Tibial nerve (tissue), 4 donors: ENCODE results near the gene OR2F1. TPM values are rescaled to one million over a fixed set of nuclear protein-coding genes. Genes with fewer than 3 reads are reported as not detected.

ENCODE experiments used
- DNase-seq, 2 donors: peaks; one replicate each; pipeline ENCODE4 v3.0.0-alpha.2; 2019; ENCODE audit warnings: low spot score in 2 of 2
- H3K27ac ChIP-seq, 4 donors: fragments of 200-600 bp; sonication (generic) in 3 of 4; one replicate each; pipeline ENCODE4 v1.5.1; 2017 to 2019; ENCODE audit warnings: mild to moderate bottlenecking in 1 of 4
- H3K27me3 ChIP-seq, 2 donors: fragments of 200-600 bp; sonication (generic) in 1 of 2; one replicate each; pipeline versions ENCODE4 v1.5.1 to v1.6.0; 2017 to 2019
- H3K36me3 ChIP-seq, 3 donors: fragments of 200-600 bp; sonication (generic); one replicate each; pipeline ENCODE4 v1.5.1; 2018 to 2019
- H3K4me1 ChIP-seq, 4 donors: fragments of 200-600 bp; sonication (generic) in 3 of 4; one replicate each; pipeline ENCODE4 v1.5.1; 2017 to 2019
- H3K4me3 ChIP-seq, 4 donors: fragments of 200-600 bp; sonication (generic) in 3 of 4; one replicate each; pipeline ENCODE4 v1.5.1; 2017 to 2019; ENCODE audit warnings: mild to moderate bottlenecking in 1 of 4, moderate library complexity in 1 of 4
- H3K9me3 ChIP-seq, 4 donors: fragments of 200-600 bp; sonication (generic) in 3 of 4; one replicate each; pipeline ENCODE4 v1.5.1; 2017 to 2019
- EP300 ChIP-seq, 2 donors: sonication (generic); formaldehyde crosslinking; IDR thresholded peaks; one replicate each; pipeline ENCODE4 v1.6.1; 2017; ENCODE audit warnings: antibody characterized with exemption in 2 of 2, mild to moderate bottlenecking in 1 of 2
- POLR2A ChIP-seq, 2 donors: fragments of 450-650 bp; IDR thresholded peaks; one replicate each; pipeline ENCODE4 v1.6.1; 2017; ENCODE audit warnings: antibody characterized with exemption in 2 of 2, mild to moderate bottlenecking in 2 of 2, moderate library complexity in 2 of 2
- WGBS, 2 donors: methylation state at CpG; one replicate each; pipeline ENCODE4 v1.1.5; 2018; 5-methylcytosine and 5-hydroxymethylcytosine counted together
- total RNA-seq, 4 donors: library from RNA; depleted of rRNA; stranded (reverse); fragments of >200 nt; gene quantifications; one replicate each; pipeline ENCODE4 v1.1.0, GENCODE V29; 2016
- TF ChIP-seq, protein P1 (sequence below), 5 experiments: fragments of 200-600 bp in 3 of 5; fragments of 450-650 bp in 2 of 5; sonication (generic) in 3 of 5; IDR thresholded peaks; one replicate each; pipeline ENCODE4 v1.5.1; 2016 to 2019; ENCODE audit warnings: antibody characterized with exemption in 5 of 5, mild to moderate bottlenecking in 3 of 5, moderate library complexity in 2 of 5

The OR2F1 gene
- total RNA-seq, 4 donors from 2014 or later, result not detected

DNA sequence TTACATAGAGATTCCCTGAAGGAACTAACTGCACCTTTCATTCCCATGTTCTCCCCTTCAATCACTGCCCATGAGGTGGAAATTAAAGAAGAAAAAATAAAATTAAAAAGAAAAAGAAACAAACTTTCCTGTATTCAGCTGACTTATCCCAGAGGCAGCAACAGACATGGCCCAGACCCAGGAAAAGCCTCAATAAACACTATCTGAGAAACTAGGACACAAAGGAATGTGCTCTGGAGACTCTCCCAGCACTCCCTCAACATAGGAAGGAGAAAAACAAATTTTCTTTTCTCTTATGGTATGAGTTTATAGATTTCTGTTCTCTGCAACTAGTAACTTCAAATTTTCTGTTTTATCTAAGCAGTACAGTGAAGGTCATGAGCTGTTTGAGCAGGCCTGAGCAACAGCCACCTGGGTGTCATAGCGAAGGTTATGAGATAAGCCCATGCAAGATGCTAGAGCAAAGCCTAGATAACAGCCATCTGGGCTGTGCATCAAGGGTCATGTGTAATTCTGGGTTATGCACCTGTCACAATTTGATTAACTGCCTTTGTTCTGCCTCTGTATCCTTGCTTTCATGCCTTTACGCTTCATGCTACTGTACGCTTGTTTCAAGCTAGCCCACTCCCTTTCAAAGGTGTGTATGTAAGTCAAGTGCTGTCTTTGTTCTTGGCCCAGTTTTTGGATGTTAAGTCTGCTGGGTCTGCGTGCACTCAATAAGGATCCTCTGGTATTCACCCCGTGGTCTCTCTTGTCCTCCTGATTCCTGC, 34.5 kb downstream of the OR2F1 start:
- DNase-seq, result no peak
- Histone ChIP-seq H3K4me3 (no peak overlapping the region), H3K36me3 (no peaks in the 10 kb centered on the region), H3K27me3 (no peaks in the 10 kb centered on the region), H3K4me1 (peaks cover 0 to 10% (median 0%) of the 10 kb centered on the region in 4 donors), H3K9me3 (peaks cover 0 to 16% (median 0%) of the 10 kb centered on the region in 4 donors), H3K27ac (peak overlapping the region in 1 of 4 donors; percentile 41)
- TF ChIP-seq EP300 (IDR thresholded peaks at IDR 0.05) (no peak), POLR2A (IDR thresholded peaks at IDR 0.05) (no peak)
- 86 to 94% methylated on average over 5 of the region's 5 CpGs for WGBS, 2 donors

DNA sequence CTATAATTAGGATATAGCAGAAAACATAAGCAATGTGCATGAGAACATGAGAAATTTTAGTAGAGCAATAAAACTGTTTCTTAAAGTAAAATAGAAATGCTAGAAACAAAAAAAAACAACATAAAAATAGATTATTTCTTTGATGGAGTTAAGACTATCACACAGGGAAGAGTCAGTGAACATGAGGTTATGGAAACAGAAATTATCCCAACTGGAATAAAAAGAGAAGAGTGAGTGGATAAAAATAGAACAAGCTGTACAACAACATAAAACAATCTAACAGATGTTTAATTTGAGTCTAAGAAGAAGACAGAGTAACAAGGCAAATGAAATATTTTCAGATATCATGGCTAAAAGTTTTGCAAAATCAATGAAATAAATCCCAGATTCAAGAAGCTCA, 38.0 kb downstream of the OR2F1 start:
- no peak for DNase-seq
- peaks cover 0 to 10% (median 0%) of the 10 kb centered on the region in 4 donors for H3K4me1 ChIP-seq
- TF ChIP-seq, protein P1, sequence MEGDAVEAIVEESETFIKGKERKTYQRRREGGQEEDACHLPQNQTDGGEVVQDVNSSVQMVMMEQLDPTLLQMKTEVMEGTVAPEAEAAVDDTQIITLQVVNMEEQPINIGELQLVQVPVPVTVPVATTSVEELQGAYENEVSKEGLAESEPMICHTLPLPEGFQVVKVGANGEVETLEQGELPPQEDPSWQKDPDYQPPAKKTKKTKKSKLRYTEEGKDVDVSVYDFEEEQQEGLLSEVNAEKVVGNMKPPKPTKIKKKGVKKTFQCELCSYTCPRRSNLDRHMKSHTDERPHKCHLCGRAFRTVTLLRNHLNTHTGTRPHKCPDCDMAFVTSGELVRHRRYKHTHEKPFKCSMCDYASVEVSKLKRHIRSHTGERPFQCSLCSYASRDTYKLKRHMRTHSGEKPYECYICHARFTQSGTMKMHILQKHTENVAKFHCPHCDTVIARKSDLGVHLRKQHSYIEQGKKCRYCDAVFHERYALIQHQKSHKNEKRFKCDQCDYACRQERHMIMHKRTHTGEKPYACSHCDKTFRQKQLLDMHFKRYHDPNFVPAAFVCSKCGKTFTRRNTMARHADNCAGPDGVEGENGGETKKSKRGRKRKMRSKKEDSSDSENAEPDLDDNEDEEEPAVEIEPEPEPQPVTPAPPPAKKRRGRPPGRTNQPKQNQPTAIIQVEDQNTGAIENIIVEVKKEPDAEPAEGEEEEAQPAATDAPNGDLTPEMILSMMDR (IDR thresholded peaks at IDR 0.05), result no peak
- TF ChIP-seq EP300 (IDR thresholded peaks at IDR 0.05) (no peak), POLR2A (IDR thresholded peaks at IDR 0.05) (no peak)
- no peaks in the 10 kb centered on the region for H3K36me3 ChIP-seq
- H3K27me3 ChIP-seq, result no peaks in the 10 kb centered on the region
- H3K9me3 ChIP-seq, result peaks cover 0 to 16% (median 0%) of the 10 kb centered on the region in 4 donors
- no peak overlapping the region for H3K27ac ChIP-seq
- H3K4me3 ChIP-seq, result no peak overlapping the region

DNA sequence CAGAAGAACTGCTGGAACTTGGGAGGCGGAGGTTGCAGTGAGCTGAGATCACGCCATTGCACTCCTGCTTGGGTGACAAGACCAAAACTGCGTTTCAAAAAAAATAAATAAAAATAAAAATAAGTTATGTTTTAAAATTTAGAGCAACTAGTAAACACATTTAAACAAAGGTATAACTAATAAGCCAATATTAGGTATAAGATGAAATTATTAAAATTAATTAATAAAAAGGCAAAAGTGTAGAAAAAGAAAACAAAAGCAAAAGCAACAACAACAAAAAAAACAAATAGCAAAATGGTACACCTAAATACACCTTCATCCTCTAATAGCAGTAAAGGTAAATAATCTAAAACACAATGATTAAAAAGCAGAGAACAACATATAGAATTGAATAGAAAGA, 39.3 kb downstream of the OR2F1 start:
- H3K27ac ChIP-seq, result no peak overlapping the region
- 94 to 95% methylated on average over 3 of the region's 3 CpGs for WGBS, 2 donors
- no peaks in the 10 kb centered on the region for H3K36me3 ChIP-seq
- no peak overlapping the region for H3K4me3 ChIP-seq
- no peaks in the 10 kb centered on the region for H3K27me3 ChIP-seq
- TF ChIP-seq POLR2A (IDR thresholded peaks at IDR 0.05) (no peak), EP300 (IDR thresholded peaks at IDR 0.05) (no peak)
- TF ChIP-seq, protein P1 (IDR thresholded peaks at IDR 0.05), result no peak
- H3K9me3 ChIP-seq, result peaks cover 0 to 13% (median 0%) of the 10 kb centered on the region in 4 donors
- peaks cover 0 to 2% (median 0%) of the 10 kb centered on the region in 4 donors for H3K4me1 ChIP-seq
- DNase-seq, result no peak

DNA sequence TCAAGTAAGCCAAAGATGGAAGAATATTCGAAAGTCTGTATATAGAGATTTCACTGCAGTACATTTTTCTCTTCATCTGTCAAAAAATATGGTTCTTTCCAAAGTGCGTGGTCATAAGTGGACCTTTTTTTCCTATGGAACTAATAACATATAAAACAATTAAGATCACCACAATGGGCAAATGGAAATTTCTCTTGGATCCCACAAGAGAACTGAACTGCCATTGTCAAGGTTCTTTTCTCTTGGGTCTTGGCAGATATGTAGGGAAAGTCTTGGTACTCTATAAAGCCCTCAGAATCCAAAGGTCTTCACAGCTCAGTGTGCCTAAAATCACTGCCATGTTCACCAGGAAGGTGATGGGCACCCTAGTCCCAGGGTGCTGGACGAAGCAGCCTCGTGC, 45.4 kb downstream of the OR2F1 start, which contains the start of gene OR6B1:
TSS of gene OR6B1 (plus strand) at position 301 of the 400 bp plus-strand sequence. CDS start 3,677 bp downstream, outside the sequence.
- no peak within 1 kb of the TSS for H3K4me3 ChIP-seq
- H3K27me3 ChIP-seq, result no peaks in the 10 kb centered on the region
- DNase-seq, result no peak
- H3K27ac ChIP-seq, result no peak within 1 kb of the TSS
- no peaks in the 10 kb centered on the region for H3K36me3 ChIP-seq
- WGBS, 2 donors, result 90 to 91% methylated on average over 4 of the region's 4 CpGs
- TF ChIP-seq, protein P1 (IDR thresholded peaks at IDR 0.05), result no peak
- TF ChIP-seq POLR2A (IDR thresholded peaks at IDR 0.05) (no peak), EP300 (IDR thresholded peaks at IDR 0.05) (no peak)
- H3K4me1 ChIP-seq, result no peaks in the 10 kb centered on the region
- no peaks in the 10 kb centered on the region for H3K9me3 ChIP-seq

DNA sequence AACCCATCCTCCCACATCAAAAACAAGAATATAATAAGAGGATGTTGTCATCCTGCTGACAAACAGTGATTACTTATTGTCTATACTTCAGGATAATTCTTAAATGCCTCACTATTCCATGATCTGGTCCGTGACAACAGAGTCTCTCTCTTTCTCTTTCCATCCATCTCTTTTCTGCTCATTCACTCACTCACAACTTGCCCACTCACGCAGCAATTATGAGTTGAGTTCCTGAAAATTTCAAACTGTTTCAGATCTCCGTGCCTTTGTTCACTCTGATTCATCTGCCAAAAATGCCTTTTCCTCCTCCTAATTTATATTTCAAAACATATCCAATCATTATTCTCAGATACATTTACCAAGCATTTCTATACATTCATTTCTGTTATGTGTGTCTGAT, 46.9 kb downstream of the OR2F1 start:
- 58% methylated on average over 3 of the region's 3 CpGs for WGBS, 2 donors
- Histone ChIP-seq H3K36me3 (no peaks in the 10 kb centered on the region), H3K9me3 (no peaks in the 10 kb centered on the region), H3K27ac (no peak overlapping the region), H3K4me1 (no peaks in the 10 kb centered on the region), H3K4me3 (no peak overlapping the region), H3K27me3 (no peaks in the 10 kb centered on the region)
- DNase-seq, result no peak
- TF ChIP-seq POLR2A (IDR thresholded peaks at IDR 0.05) (no peak), EP300 (IDR thresholded peaks at IDR 0.05) (no peak)
- TF ChIP-seq, protein P1 (IDR thresholded peaks at IDR 0.05), result no peak
